HG03460 (cell line): ENCODE data around the gene GGTLC2.

ENCODE experiments used
- ATAC-seq: cut with Tn5 transposase; IDR thresholded peaks from one replicate; pipeline ENCODE4 v1.9.1; 2021; ENCODE audit not compliant: unreplicated experiment

GGTLC2 gene

DNA sequence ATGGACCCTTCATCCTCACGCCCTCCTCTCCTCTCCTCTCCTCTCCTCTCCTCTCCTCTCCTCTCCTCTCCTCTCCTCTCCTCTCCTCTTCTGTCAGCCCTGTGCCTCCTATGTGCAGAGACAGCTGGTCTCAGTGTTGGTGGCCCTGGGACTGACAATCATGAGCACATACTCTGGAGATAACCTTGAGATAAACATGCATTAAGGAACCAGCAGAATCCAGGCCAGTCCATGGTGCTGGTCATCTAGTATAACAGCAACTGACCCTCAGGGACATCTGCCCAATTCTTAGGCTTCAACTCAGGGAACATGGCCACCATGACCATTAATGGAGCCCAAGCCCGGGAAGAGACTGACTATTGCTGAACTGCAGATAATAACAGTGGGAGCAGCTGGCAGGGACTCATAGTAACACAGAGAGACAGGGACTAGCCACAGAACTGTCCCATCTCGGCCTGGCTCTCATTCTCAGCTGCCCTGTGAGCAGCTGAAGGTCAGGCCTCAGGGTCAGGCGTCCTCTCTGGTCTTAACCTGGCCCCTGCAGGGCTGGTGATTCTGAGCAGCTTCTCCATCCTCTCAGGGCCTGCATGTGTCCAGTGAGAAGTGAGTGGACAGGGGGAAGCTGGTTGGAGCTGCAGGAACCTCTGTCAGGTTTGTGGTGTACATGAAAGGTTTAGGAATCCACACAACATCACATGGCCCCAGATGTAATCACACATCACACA, 45.4 kb downstream of the GGTLC2 start:
- no peak for ATAC-seq

GRCh38 chr22:22691055-22691454, 46.6 kb downstream of the GGTLC2 start:
- ATAC-seq, result no peak

DNA sequence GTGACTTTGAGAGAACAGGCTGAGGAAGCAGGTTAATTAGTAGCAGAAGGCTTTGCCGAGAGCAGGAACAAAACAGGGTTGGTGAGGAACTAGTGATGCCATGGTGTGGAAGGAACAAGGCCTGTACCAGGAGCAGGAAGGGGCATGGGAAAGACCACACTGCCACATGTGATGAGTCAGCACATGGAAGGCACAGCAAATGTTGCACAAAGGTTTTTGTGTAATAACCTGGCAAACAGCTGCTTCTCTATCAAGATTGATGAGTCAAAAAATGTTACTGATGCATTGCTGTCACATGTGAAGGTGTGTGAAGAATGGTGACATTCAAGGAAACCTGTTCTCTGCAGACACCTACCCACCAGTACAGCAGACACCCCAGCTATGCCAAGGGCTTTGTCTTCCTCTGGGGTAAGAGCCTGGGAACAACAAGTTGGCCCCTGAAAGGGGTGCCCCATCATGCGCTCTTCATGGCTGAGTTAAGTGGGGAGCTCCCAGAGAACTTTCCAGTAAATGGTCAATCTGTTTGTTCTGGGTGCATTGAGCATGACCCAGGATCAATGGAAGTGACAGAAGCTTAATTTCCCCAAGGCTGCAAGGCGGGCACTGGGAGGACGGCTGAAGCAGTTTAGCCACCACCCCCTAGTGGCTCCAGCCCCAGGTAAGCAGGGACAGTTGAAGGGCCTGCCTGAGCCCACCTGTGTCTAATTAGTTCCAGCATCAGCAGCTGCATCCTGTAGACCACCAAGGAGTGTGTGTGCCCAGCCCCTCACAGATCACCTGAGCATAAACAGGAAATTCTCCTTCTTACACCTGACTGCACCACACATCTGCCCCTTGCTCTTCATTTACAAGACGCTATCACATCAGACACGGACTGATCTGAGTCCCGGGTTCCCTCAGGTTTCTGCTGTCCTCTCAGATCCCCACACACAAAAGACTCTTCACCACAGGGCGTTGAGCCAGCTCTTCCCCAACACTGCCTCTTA, 47.6 kb downstream of the GGTLC2 start:
- ATAC-seq, result no peak

GRCh38 chr22:22692707-22693530, 48.5 kb downstream of the GGTLC2 start:
- ATAC-seq, result no peak

GRCh38 chr22:22693531-22693884, 49.1 kb downstream of the GGTLC2 start:
- no peak for ATAC-seq

DNA sequence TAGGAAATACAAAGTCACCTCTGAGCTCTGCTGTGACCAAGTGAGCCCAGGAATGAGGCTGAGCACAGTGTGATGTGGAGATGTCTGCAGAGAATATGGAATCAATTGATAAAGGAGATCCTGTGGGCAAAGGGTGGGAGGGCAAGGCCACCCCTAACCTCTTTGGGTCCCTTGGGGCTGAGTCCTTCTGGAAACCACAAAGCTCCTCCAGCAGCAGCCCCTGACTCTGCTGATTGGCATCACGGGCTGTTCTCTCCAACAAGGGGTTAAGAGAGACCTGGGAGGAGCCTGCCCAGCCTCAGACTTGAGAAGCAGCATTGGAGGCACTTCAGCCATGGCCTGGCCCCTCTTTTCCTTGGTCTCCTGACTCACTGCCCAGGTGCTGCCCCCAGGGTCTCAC, 49.7 kb downstream of the GGTLC2 start:
- ATAC-seq, result no peak

GRCh38 chr22:22696104-22696503, 51.7 kb downstream of the GGTLC2 start:
- ATAC-seq, result no peak
